SK-N-SH (cell line): ENCODE measurements around the gene NRG3. TPM values are rescaled to one million over a fixed set of nuclear protein-coding genes. Genes with fewer than 3 reads are reported as not detected.
A peak's percentile ranks its signal among the peaks of the same experiment; 100 is the strongest.

Experiments
- CTCF ChIA-PET: fragments of 300-600, 350-600 bp; formaldehyde crosslinking; extraction: SDS; loops from one replicate; lab custom pipeline; 2021; lab: Yijun Ruan, JAX
- POLR2A ChIA-PET: fragments of 350-600 bp; sonication (Branson Sonifier 250); formaldehyde crosslinking; extraction: SDS; loops from one replicate; lab custom pipeline; 2020; ENCODE audit warnings: antibody characterized with exemption, inconsistent platforms; lab: Yijun Ruan, JAX
- DNase-seq: peaks from one replicate; pipeline ENCODE4 v3.0.0; 2012
- H2AFZ ChIP-seq: fragments of 200-600 bp; sonication (generic); 2 replicates; pipeline ENCODE4 v1.8.1; 2016; ENCODE audit warnings: antibody characterized with exemption, mild to moderate bottlenecking, low read depth
- H3F3A ChIP-seq: fragments of 200-600 bp; sonication (generic); replicated peaks from 2 replicates; pipeline ENCODE3; 2016; ENCODE audit warnings: antibody characterized with exemption, mild to moderate bottlenecking; ENCODE audit not compliant: insufficient read depth
- H3K27ac ChIP-seq, 2 experiments: fragments of 200-500 bp in 1 of 2; fragments of 200-600 bp in 1 of 2; sonication (Bioruptor generic) in 1 of 2; sonication (generic), shearing (Covaris generic) in 1 of 2; 2 replicates each; pipeline versions ENCODE4 v1.5.1 to v1.6.1; 2014 to 2016; ENCODE audit warnings: low read depth in 2 of 2, inconsistent platforms in 1 of 2, low read length in 1 of 2, mild to moderate bottlenecking in 1 of 2, mixed read lengths in 1 of 2
- H3K27me3 ChIP-seq: fragments of 200-600 bp; sonication (generic), shearing (Covaris generic); 2 replicates; pipeline ENCODE4 v1.6.1; 2016; ENCODE audit warnings: mixed run types; ENCODE audit not compliant: insufficient read depth
- H3K36me3 ChIP-seq, 2 experiments: fragments of 200-500 bp in 1 of 2; fragments of 200-600 bp in 1 of 2; sonication (Bioruptor generic) in 1 of 2; sonication (generic) in 1 of 2; replicated peaks in 1 of 2; 2 replicates each; pipeline versions ENCODE3 to v1.5.1; 2014 to 2016; ENCODE audit warnings: low read length in 1 of 2, mild to moderate bottlenecking in 1 of 2; ENCODE audit not compliant: insufficient read depth in 2 of 2, control insufficient read depth in 1 of 2
- H3K4me1 ChIP-seq, 2 experiments: fragments of 200-500 bp in 1 of 2; fragments of 200-600 bp in 1 of 2; sonication (Bioruptor generic) in 1 of 2; sonication (generic), shearing (Covaris generic) in 1 of 2; 2 replicates each; pipeline versions ENCODE4 v1.5.1 to v1.6.1; 2014 to 2016; ENCODE audit warnings: low read depth in 1 of 2, low read length in 1 of 2, mixed run types in 1 of 2; ENCODE audit not compliant: insufficient read depth in 2 of 2, control insufficient read depth in 1 of 2
- H3K4me2 ChIP-seq: fragments of 200-600 bp; sonication (generic), shearing (Covaris generic); 2 replicates; pipeline ENCODE4 v1.6.1; 2017; ENCODE audit warnings: mixed run types
- H3K4me3 ChIP-seq, 2 experiments: fragments of 200-500 bp in 1 of 2; fragments of 200-600 bp in 1 of 2; sonication (Bioruptor generic) in 1 of 2; sonication (generic), shearing (Covaris generic) in 1 of 2; 2 replicates each; pipeline versions ENCODE4 v1.5.1 to v1.8.1; 2014 to 2016; ENCODE audit warnings: low read depth in 2 of 2, inconsistent platforms in 1 of 2, low read length in 1 of 2, mild to moderate bottlenecking in 1 of 2, mixed read lengths in 1 of 2, moderate library complexity in 1 of 2
- H3K79me2 ChIP-seq: fragments of 200-600 bp; sonication (generic); 2 replicates; pipeline ENCODE4 v1.8.1; 2017; ENCODE audit warnings: mild to moderate bottlenecking; ENCODE audit not compliant: insufficient read depth
- H3K9ac ChIP-seq: fragments of 200-600 bp; sonication (generic); 2 replicates; pipeline ENCODE4 v1.6.1; 2017; ENCODE audit warnings: mixed run types
- H3K9me2 ChIP-seq: fragments of 200-600 bp; sonication (generic); 2 replicates; pipeline ENCODE4 v1.6.1; 2017; ENCODE audit warnings: mixed run types
- H3K9me3 ChIP-seq: fragments of 200-600 bp; sonication (generic); 2 replicates; pipeline ENCODE4 v1.6.1; 2017; ENCODE audit warnings: mixed run types, mild to moderate bottlenecking, moderate library complexity
- H4K20me1 ChIP-seq: fragments of 200-600 bp; sonication (generic); 2 replicates; pipeline ENCODE4 v1.6.1; 2017; ENCODE audit warnings: mild to moderate bottlenecking, mixed run types; ENCODE audit not compliant: insufficient read depth
- CHD2 ChIP-seq: fragments of 150-350 bp; IDR thresholded peaks from 2 replicates; pipeline ENCODE4 v1.6.1; 2018; ENCODE audit warnings: low read length; ENCODE audit not compliant: partially characterized antibody
- FOXM1 ChIP-seq: IDR thresholded peaks from 2 replicates; pipeline ENCODE4 v1.4.0; 2012; ENCODE audit warnings: low read depth, mild to moderate bottlenecking
- GATA2 ChIP-seq: sonication (generic); formaldehyde crosslinking; IDR thresholded peaks from 2 replicates; pipeline ENCODE4 v1.5.0; 2020; ENCODE audit warnings: mild to moderate bottlenecking, missing genetic modification reagents
- PBX3 ChIP-seq: IDR thresholded peaks from 2 replicates; pipeline ENCODE4; 2012
- RCOR1 ChIP-seq: fragments of 150-350 bp; IDR thresholded peaks from 2 replicates; pipeline ENCODE4 v1.6.1; 2017; ENCODE audit warnings: antibody characterized with exemption, low read length
- RFX5 ChIP-seq: IDR thresholded peaks from 2 replicates; pipeline ENCODE4 v1.6.1; 2012; ENCODE audit warnings: mild to moderate bottlenecking, improper control_type of control experiment, low read length
- SIN3A ChIP-seq: IDR thresholded peaks from 2 replicates; pipeline ENCODE4 v1.6.1; 2012; ENCODE audit warnings: low read depth, mild to moderate bottlenecking, low read length, moderate library complexity, borderline replicate concordance
- WGBS: methylation state at CpG from one replicate; pipeline ENCODE4 v1.1.6; 2017; ENCODE audit warnings: low lambda C conversion rate; 5-methylcytosine and 5-hydroxymethylcytosine counted together
- polyA plus RNA-seq, 3 experiments: library from polyadenylated mRNA; depleted of rRNA; stranded (reverse); fragments of >200 nt; gene quantifications; 2 replicates each; pipeline ENCODE4 v1.2.3, GENCODE V29; 2012
- TF ChIP-seq, protein P1 (sequence below): IDR thresholded peaks from 2 replicates; pipeline ENCODE4 v1.4.0; 2012; ENCODE audit warnings: low read depth, borderline replicate concordance
- TF ChIP-seq, protein P2 (sequence below): fragments of 200-600 bp; sonication (generic); IDR thresholded peaks from 2 replicates; pipeline ENCODE4 v1.6.1; 2017; ENCODE audit warnings: antibody characterized with exemption, mild to moderate bottlenecking, moderate library complexity

Gene NRG3
- 0.03 and 0.11 TPM in 2 replicates for polyA plus RNA-seq (2012; rRNA removed)
- polyA plus RNA-seq (2012; cell fraction: cytosol; rRNA removed) = 0.04 TPM in 2 replicates
- 0.05 and 0.14 TPM in 2 replicates for polyA plus RNA-seq (2012; cell fraction: nucleus; rRNA removed)

DNA sequence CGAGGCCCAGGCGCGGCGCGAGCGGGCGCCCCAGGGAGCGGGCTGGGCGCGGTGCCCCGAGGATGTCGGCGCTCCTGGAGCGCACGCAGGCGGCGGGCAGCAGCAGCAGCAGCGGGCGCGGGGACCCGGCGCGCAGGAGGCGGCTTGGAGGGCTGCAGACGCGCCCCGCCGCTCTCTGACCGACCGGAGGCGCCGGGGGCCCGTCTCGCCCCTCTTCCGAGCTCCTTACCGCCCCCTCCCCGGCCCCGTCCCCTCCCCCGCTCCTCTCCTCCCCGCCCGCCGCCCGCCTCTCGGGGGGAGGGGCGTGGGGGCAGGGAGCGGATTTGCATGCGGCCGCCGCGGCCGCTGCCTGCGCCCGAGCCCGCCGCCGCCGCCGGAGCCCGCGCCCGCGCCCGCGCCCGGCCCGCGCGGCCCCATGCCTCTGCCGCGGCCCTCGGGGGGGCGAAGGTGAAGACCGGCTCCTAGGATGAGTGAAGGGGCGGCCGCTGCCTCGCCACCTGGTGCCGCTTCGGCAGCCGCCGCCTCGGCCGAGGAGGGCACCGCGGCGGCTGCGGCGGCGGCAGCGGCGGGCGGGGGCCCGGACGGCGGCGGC lies at the start of gene NRG3:
Gene NRG3, plus strand, starts transcription at position 320 of the 592 bp plus-strand sequence.
- Histone ChIP-seq H3K4me2 (no peak within 1 kb of the TSS; the same call in 1 of the 2 replicates), H3K4me1 (peaks cover 0 to 9% of the 10 kb centered on the region in 2 experiments; a peak in 1 of 4 replicates), H3K9me3 (no peaks in the 10 kb centered on the region), H4K20me1 (no peaks in the 10 kb centered on the region), H3F3A (no peaks in the 10 kb centered on the region), H3K4me3 (peak within 1 kb of the TSS in 1 of 2 experiments; percentile 39; a peak in 2 of 4 replicates), H3K79me2 (no peaks in the 10 kb centered on the region), H3K27ac (no peak within 1 kb of the TSS), H3K27me3 (peaks cover 16% of the 10 kb centered on the region), H3K9me2 (no peaks in the 10 kb centered on the region), H3K36me3 (no peaks in the 10 kb centered on the region), H3K9ac (no peak within 1 kb of the TSS), H2AFZ (no peak within 1 kb of the TSS)
- CTCF ChIA-PET = no interaction called here
- POLR2A ChIA-PET = no interaction called here
- WGBS = no CpG with 5 or more reads among the region's 95 CpGs
- TF ChIP-seq, protein P1, sequence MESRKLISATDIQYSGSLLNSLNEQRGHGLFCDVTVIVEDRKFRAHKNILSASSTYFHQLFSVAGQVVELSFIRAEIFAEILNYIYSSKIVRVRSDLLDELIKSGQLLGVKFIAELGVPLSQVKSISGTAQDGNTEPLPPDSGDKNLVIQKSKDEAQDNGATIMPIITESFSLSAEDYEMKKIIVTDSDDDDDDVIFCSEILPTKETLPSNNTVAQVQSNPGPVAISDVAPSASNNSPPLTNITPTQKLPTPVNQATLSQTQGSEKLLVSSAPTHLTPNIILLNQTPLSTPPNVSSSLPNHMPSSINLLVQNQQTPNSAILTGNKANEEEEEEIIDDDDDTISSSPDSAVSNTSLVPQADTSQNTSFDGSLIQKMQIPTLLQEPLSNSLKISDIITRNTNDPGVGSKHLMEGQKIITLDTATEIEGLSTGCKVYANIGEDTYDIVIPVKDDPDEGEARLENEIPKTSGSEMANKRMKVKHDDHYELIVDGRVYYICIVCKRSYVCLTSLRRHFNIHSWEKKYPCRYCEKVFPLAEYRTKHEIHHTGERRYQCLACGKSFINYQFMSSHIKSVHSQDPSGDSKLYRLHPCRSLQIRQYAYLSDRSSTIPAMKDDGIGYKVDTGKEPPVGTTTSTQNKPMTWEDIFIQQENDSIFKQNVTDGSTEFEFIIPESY = no peak
- no peak for TF ChIP-seq PBX3
- TF ChIP-seq CHD2 = no peak
- TF ChIP-seq, protein P2, sequence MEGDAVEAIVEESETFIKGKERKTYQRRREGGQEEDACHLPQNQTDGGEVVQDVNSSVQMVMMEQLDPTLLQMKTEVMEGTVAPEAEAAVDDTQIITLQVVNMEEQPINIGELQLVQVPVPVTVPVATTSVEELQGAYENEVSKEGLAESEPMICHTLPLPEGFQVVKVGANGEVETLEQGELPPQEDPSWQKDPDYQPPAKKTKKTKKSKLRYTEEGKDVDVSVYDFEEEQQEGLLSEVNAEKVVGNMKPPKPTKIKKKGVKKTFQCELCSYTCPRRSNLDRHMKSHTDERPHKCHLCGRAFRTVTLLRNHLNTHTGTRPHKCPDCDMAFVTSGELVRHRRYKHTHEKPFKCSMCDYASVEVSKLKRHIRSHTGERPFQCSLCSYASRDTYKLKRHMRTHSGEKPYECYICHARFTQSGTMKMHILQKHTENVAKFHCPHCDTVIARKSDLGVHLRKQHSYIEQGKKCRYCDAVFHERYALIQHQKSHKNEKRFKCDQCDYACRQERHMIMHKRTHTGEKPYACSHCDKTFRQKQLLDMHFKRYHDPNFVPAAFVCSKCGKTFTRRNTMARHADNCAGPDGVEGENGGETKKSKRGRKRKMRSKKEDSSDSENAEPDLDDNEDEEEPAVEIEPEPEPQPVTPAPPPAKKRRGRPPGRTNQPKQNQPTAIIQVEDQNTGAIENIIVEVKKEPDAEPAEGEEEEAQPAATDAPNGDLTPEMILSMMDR = no peak
- TF ChIP-seq RFX5 = no peak
- TF ChIP-seq GATA2 (CRISPR knock-in tag) = no peak
- peak; percentile 77 for DNase-seq

- Histone ChIP-seq H3K9ac (no peak overlapping the region), H3K4me3 (no peak overlapping the region), H3K79me2 (no peaks in the 10 kb centered on the region), H3K9me2 (no peaks in the 10 kb centered on the region), H3K27me3 (no peaks in the 10 kb centered on the region), H3K36me3 (no peaks in the 10 kb centered on the region), H3K27ac (no peak overlapping the region), H3K4me1 (no peaks in the 10 kb centered on the region), H4K20me1 (no peaks in the 10 kb centered on the region), H3K4me2 (no peak overlapping the region)
- 7% methylated on average over 4 of the region's 4 CpGs for WGBS
- CTCF ChIA-PET = interaction anchor here (1.6 kb wide), 1 partner anchor 15 kb away, joined by 3 read pairs; no protein-coding TSS in a partner anchor
- POLR2A ChIA-PET = no interaction called here
- TF ChIP-seq RCOR1 (no peak), SIN3A (no peak), FOXM1 (no peak)
- TF ChIP-seq, all 33 proteins: peak for 0
- H2AFZ ChIP-seq = no peak overlapping the region
- no peaks in the 10 kb centered on the region for H3K9me3 ChIP-seq
- no peak for DNase-seq
- no peaks in the 10 kb centered on the region for H3F3A ChIP-seq
These were observed 46.7 kb upstream of the NRG3 start for GRCh38 chr10:81828251-81828650.
